ENCODE data around the gene DPH1. TPM values are rescaled to one million over a fixed set of nuclear protein-coding genes. Genes with fewer than 3 reads are reported as not detected.
A peak's percentile ranks its signal among the peaks of the same experiment; 100 is the strongest.

DPH1 gene
- total and polyA plus RNA-seq, 8 donors, result 11.6 to 188 (median 31.5) TPM

- Histone ChIP-seq H3K27me3 (no peaks in the 10 kb centered on the region), H3K4me1 (peaks cover under 1 to 65% (median 45%) of the 10 kb centered on the region in 4 donors), H3K9me3 (no peaks in the 10 kb centered on the region), H3K36me3 (peaks cover 0 to 70% (median 54%) of the 10 kb centered on the region in 4 donors), H3K4me3 (no peak overlapping the region), H3K27ac (peak overlapping the region; percentile 77 to 94 (median 79))
- intact Hi-C loops (cut with DNase I; ENCODE audit: low total_unique reads), result no loop called here
- TF ChIP-seq POLR2A (IDR thresholded peaks at IDR 0.05) (no peak), POLR2AphosphoS5 (IDR thresholded peaks at IDR 0.05) (no peak), EP300 (IDR thresholded peaks at IDR 0.05) (no peak)
- TF ChIP-seq, protein P1, sequence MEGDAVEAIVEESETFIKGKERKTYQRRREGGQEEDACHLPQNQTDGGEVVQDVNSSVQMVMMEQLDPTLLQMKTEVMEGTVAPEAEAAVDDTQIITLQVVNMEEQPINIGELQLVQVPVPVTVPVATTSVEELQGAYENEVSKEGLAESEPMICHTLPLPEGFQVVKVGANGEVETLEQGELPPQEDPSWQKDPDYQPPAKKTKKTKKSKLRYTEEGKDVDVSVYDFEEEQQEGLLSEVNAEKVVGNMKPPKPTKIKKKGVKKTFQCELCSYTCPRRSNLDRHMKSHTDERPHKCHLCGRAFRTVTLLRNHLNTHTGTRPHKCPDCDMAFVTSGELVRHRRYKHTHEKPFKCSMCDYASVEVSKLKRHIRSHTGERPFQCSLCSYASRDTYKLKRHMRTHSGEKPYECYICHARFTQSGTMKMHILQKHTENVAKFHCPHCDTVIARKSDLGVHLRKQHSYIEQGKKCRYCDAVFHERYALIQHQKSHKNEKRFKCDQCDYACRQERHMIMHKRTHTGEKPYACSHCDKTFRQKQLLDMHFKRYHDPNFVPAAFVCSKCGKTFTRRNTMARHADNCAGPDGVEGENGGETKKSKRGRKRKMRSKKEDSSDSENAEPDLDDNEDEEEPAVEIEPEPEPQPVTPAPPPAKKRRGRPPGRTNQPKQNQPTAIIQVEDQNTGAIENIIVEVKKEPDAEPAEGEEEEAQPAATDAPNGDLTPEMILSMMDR (IDR thresholded peaks at IDR 0.05), result no peak
- 66 to 77% (median 77%) methylated on average over 13 of the region's 13 CpGs for WGBS, 5 donors
- DNase-seq, result peak in 1 of 2 donors; percentile 16
These were observed 40.5 kb downstream of the DPH1 start for GRCh38 chr17:2070241-2071023.

DNA sequence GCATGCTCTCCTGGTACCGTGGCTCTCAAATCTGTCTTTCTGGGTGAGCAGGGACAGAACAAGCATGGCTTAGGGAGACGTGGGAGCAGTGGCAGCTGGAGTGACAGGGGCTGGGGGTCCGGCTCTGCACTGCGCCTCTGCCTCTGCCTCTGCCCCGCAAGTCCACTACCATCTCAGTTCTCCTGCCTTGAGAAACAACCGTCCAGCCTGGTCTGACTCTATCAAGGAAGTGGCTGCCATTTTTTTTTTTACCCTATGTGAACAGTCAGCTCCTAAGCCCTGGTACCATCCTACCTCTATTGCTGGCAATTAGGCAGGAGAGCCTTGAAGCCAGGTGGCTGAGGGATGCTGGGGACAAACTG, 41.1 kb downstream of the DPH1 start:
- no peaks in the 10 kb centered on the region for H3K9me3 ChIP-seq
- TF ChIP-seq EP300 (IDR thresholded peaks at IDR 0.05) (no peak), POLR2AphosphoS5 (IDR thresholded peaks at IDR 0.05) (no peak), POLR2A (IDR thresholded peaks at IDR 0.05) (no peak)
- TF ChIP-seq, protein P1 (IDR thresholded peaks at IDR 0.05), result no peak
- peaks cover 0 to 65% (median 45%) of the 10 kb centered on the region in 4 donors for H3K4me1 ChIP-seq
- DNase-seq, result no peak
- H3K27ac ChIP-seq, result peak overlapping the region; percentile 77 to 94 (median 79)
- 84 to 88% (median 86%) methylated on average over 6 of the region's 6 CpGs for WGBS, 5 donors
- intact Hi-C loops (cut with DNase I; ENCODE audit: low total_unique reads), result no loop called here
- no peaks in the 10 kb centered on the region for H3K27me3 ChIP-seq
- H3K36me3 ChIP-seq, result peaks cover 0 to 70% (median 50%) of the 10 kb centered on the region in 4 donors
- H3K4me3 ChIP-seq, result no peak overlapping the region

- Histone ChIP-seq H3K9me3 (no peaks in the 10 kb centered on the region), H3K36me3 (peaks cover 2 to 69% (median 52%) of the 10 kb centered on the region in 4 donors), H3K27me3 (no peaks in the 10 kb centered on the region), H3K4me1 (peaks cover 0 to 66% (median 45%) of the 10 kb centered on the region in 4 donors), H3K4me3 (no peak overlapping the region), H3K27ac (peak overlapping the region; percentile 77 to 94 (median 79))
- DNase-seq, result peak in 1 of 2 donors; percentile 82
- intact Hi-C loops (cut with DNase I; ENCODE audit: low total_unique reads), result no loop called here
- WGBS, 5 donors, result 65 to 76% (median 70%) methylated on average over 24 to 31 of the region's 31 CpGs
- no peak for TF ChIP-seq EP300 (IDR thresholded peaks at IDR 0.05)
- TF ChIP-seq POLR2AphosphoS5 (IDR thresholded peaks at IDR 0.05), result peak; percentile 35 to 50 (median 41)
- TF ChIP-seq POLR2A (IDR thresholded peaks at IDR 0.05), result no peak
- TF ChIP-seq, protein P1 (IDR thresholded peaks at IDR 0.05), result no peak
These were observed 41.7 kb downstream of the DPH1 start for GRCh38 chr17:2071455-2072281.

DNA sequence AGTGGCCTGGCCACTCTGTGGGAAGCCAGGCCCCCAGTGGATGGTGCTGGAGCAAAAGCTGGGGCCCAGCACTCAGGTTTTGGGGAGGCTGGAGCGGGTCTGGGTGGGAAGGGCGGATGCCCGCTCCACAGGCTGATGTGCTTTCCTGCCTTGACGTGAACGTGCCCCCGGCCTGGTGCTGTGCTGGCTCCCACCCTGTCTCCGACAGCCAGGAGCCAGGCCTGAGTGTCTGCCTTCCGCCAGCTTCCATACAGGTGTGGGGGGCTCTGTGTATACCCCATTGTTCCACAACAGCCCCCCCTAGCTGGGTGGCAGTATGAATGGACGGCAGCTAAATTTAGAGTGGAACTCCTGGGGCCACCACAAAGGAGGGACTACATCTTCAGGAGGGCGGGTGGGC, 45.0 kb downstream of the DPH1 start:
- Histone ChIP-seq H3K4me3 (no peak overlapping the region), H3K9me3 (no peaks in the 10 kb centered on the region), H3K36me3 (peaks cover 4 to 78% (median 64%) of the 10 kb centered on the region in 4 donors), H3K27ac (peak overlapping the region; percentile 39 to 94 (median 62)), H3K4me1 (peaks cover 0 to 53% (median 29%) of the 10 kb centered on the region in 4 donors), H3K27me3 (no peaks in the 10 kb centered on the region)
- TF ChIP-seq POLR2A (IDR thresholded peaks at IDR 0.05), result no peak
- no peak for TF ChIP-seq EP300 (IDR thresholded peaks at IDR 0.05)
- TF ChIP-seq, protein P1 (IDR thresholded peaks at IDR 0.05), result no peak
- TF ChIP-seq POLR2AphosphoS5 (IDR thresholded peaks at IDR 0.05), result no peak
- intact Hi-C loops (cut with DNase I; ENCODE audit: low total_unique reads), result no loop called here
- WGBS, 5 donors, result 73 to 88% (median 78%) methylated on average over 9 to 10 of the region's 10 CpGs
- no peak for DNase-seq
